GM19468 (cell line): ENCODE results near the gene TMEM81.

Experiments
- ATAC-seq: cut with Tn5 transposase; IDR thresholded peaks from one replicate; pipeline ENCODE4 v1.9.1; 2021; ENCODE audit warnings: mild to moderate bottlenecking, moderate library complexity, moderate number of reproducible peaks; ENCODE audit not compliant: unreplicated experiment; ENCODE audit errors: extremely low read depth

The TMEM81 gene

DNA sequence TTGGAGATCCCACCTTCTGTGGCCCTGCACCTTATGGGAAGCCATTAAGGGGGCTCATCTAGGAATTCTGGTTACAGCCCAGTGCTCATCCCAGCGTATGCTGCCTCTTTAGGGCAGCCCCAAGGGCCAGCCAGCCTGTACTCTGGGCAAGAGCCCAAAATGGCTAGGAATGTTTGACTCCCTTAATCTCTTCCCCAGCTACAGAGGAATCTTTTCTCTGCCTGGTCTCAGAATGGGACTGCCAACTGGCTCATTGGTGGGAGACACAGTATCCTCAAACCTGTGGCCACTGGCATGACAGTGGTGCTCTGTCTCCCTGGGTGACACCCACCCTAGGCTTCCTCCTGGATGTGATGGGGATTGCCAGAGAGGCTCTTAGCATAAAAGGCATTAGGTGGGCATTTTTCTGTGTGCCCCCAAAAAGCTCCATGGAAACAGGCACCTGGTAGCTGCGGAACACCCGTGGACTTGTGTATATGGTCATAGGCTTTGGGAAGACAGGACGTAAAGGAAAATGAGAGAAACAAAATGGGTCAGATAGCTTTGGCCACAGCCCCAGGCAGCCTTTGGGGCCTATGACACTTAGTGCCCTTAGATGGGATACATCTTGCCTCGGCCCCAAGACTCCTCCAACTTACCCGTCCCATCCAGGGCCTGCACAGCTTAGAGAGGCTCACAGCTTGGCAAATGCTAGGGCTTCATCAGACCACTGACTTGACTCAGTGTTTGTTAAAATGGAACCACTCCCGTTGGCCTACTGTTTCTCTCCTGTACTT, 6.9 kb downstream of the TMEM81 start:
- ATAC-seq = no peak

DNA sequence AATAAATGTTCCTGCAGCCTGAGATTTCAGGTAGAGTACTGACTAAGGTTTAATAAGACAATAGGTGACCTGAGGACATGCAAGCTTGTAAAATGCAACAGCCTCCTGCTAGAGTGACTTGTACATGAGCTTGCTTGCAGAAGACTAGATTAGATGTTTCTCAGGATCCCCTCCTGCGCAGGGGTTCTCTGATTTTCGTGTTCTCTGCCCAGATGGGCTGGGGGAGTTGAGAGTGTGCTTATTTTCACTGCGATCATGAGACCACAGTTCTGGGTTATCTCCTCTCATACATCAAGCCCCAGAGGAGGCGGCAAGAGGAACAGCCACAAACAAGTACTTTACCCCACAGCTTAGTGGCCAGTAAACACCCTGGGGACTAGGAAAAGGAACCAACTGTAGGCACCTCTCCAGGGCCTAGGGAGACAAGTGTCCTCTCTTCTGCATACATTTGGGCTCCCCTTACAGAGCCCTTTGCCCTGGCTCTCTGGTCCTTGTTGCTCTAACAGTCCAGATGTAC, 8.0 kb downstream of the TMEM81 start:
- no peak for ATAC-seq

DNA sequence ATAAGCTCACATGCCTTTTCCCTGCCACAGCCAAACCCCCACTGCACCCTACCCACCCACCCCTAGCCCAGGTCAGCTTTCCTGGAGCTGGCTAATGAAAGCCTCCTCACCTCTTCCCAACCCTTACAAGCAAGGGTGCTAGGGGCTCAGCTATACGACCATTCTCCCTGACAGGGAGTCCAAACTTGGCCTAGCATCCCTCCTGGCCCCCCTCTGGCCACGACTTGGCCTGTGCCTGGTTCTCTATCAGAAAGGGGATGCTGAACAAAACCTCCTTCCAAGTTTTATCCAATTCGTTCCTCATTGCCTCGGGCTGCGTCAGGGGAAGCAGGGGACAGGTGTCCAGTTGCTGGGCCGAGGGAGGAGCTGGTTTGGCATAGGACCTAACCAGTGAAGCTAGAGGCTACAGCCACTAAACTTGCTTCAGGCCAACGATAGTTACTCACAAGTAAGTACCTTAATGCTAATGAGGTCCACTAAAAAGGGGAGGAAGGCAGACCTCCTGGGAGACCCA, 8.6 kb downstream of the TMEM81 start:
- no peak for ATAC-seq

DNA sequence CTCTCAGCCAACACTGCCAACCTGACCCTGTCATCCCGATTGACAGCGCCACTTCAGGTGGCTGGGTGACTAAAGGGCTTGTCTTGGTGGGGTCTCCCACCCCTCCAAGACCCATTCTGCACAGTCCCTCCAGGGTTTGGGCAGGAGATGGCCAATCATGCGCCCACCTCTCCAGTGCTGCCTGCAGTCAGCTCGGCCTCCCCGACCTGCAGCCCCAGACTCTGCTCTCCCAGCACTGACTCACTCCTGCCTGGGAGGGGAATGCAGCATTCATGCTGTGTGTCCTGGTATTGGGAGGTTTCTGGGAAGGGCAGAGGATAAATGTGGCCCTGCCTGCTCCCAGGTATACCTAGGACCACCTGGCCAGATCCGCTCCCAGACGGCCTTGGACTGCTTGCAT, 9.7 kb downstream of the TMEM81 start:
- ATAC-seq = no peak

DNA sequence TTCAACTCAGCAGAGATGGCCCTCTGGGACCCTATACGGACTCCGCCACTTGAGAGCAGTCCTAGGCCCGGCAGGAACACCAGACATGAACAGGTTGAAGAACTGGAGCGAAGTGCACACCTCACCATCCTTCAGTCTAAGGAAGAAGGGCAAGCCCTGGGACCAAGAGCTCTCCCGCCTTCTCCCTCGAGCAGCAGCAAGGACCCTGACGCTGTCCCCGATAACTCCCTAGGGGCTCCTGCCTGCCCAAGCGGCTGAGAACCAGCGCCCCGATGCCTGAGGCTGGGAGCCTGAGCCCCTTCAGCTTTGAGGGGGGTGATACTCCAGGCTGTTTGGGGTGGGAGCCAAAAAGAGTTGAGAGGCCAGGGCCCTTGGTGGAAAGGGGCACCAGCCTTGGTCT, 10.2 kb downstream of the TMEM81 start:
- no peak for ATAC-seq

DNA sequence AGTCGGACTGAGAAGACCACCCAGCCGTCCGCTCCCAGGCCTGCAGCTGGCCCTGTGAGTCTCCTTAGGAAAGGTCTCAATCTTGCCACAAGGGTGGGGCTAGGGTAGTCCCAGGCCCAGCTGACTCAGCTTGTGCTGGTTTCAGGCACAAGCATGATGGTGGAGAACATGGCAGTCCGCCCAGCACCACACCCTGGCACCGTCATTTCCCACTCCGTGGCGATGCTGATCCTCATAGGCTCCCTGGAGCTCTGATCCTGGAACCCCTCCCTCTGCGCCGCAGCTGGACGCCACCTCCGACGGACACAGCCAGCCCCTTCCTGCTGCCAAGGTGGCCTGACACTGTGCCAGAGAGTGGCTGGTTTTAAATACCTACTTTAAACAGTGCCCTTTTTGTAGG, 10.7 kb downstream of the TMEM81 start:
- no peak for ATAC-seq

DNA sequence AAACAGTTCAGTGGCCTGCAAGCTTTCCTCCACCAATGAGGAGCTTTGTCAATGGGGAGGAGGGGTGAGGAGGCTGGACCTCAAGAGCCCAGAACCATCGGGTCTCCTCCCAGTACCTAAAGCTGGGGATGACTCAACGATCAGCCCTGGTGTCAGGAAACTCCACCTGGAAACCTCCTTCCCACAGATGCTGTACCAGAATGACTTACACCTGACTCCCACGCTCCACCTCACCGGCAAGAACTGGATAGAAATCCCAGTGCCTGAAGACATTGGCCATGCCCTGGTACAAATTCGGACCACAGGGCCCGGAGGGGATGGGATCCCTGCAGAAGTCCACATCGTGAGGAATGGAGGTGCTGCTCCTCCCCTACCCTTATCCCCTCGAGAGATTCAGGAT, 11.4 kb downstream of the TMEM81 start:
- ATAC-seq = no peak

DNA sequence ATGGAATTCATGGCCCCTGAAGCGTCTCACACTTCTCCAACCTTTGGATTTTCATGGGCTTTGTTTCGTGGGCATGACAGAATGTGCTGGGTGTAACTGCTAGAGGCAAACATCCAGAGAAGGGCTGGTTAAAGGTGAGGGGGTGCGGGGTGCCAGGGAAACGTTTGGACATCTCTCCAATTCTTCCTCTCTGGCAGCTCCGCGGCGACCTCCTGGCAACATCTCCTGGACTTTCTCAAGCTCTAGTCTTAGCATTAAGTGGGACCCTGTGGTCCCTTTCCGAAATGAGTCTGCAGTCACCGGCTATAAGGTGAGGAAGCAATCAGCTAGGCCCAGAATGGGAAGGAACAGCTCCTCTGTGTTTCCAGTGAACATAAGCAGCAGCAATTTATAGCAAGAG, 12.0 kb downstream of the TMEM81 start:
- ATAC-seq = no peak

DNA sequence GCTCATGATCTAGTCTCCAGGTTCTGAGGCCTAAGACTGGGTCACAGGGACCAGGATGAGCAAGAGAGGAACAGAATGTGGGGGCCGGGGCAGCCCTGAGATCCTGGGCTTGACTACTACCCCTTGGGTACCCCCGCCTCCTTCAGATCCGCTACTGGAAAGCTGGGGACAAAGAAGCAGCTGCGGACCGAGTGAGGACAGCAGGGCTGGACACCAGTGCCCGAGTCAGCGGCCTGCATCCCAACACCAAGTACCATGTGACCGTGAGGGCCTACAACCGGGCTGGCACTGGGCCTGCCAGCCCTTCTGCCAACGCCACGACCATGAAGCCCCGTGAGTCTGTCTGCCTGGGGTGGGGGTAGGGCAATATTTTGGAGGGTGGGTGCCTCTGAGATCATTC, 12.5 kb downstream of the TMEM81 start:
- no peak for ATAC-seq

DNA sequence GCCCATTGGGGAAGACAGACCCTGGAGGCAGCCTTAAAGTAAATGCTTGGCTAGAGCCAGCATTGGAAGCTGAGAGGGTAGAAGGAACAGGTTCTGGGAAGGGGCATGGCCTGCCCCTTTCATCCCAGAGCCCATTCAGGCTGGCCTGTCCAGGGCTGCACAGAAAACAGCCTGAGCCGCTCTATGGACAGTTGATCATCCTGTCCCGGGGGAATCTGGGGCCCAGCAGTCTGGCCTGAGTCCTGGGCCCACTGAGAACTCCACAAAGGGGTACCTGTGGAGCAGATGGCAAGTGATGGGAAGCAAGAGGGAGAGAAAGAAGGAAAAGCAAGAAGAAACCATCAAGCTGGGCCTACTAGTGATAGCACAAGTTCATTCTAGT, 13.2 kb downstream of the TMEM81 start:
- no peak for ATAC-seq

DNA sequence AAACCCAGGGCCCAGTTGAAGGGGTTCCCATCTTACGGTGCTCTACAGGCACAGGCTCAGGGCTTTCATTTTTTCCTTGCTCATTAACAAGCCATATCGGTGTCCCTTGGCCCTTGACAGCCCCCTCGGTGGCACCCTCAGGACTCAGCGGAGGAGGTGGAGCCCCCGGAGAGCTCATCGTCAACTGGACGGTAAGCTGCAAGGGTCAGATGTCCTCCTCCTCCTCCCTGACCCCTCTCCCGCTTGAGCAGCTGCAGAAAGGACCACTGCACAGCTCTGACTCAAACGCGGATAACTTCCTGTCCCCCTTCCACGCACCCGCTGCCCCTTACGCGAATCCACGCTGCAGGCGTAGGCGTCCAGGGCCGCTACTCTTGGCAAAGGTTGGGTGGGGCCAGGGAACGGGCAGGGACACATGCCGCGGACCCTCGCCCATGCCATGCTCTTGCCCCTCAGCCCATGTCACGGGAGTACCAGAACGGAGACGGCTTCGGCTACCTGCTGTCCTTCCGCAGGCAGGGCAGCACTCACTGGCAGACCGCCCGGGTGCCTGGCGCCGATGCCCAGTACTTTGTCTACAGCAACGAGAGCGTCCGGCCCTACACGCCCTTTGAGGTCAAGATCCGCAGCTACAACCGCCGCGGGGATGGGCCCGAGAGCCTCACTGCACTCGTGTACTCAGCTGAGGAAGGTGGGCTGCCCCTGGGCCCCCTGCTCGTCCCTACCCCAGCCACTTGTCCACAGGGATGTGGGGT, 14.7 kb downstream of the TMEM81 start:
- no peak for ATAC-seq

DNA sequence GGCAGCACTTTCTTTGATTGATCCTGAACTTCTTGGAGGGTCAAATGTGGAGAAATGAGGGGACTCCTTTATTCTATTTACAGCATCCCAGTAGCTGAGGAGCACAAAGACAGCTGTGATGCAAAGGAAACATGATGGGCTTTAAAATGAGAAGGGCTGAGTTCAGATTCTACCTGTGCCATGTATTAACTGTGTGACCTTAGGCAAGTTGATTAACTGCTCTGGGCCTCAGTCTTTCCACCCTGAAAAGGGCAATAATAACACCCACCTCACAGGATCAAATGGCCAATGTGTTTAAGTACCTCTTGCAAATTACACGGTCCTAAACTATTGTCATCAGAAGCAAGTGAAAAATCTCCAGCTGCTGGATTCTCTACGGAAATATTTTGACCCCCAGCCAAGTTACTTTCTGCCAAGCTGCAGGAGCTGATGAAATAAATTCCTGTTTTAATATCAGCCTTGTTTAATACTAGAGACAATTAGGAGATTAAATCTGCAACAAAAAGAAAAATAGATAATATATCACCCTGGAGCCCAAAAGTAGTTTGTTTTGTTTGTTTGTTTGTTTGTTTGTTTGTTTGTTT, 15.7 kb downstream of the TMEM81 start:
- ATAC-seq = no peak

DNA sequence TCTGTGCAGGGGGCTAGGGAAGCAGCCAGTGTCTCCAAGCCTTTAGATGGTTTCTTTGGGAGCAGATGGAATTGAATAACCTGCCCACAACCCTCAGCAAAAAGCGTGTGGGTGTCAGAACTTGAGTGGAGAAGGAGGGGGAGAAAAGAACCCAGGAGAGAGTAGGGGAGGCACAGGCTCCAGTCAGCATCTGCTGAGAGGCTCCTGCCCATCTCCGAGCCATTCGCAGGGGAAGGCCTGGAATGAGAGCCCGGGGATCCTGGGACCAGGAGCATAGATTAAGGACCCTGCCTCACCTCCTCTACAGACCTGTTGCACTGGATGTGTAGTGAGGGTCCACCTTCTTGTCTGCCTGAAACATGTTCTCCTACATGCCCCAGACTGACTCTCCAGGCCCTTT, 16.3 kb downstream of the TMEM81 start:
- ATAC-seq = no peak

DNA sequence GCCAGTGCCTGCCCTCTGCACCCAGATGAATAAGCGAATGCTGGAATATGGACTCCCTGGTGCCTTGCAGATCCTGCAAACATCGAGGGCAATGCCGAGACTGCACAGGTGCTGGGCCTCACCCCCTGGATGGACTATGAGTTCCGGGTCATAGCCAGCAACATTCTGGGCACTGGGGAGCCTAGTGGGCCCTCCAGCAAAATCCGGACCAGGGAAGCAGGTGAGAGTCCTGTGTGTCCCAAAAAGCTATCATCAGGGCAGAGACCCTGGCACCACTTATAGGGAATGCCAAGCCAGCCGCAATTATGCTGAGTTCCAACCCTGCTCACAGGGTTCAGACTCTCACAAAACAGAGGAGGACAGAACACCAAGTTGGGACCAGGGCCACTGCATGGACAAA, 17.2 kb downstream of the TMEM81 start:
- ATAC-seq = no peak

DNA sequence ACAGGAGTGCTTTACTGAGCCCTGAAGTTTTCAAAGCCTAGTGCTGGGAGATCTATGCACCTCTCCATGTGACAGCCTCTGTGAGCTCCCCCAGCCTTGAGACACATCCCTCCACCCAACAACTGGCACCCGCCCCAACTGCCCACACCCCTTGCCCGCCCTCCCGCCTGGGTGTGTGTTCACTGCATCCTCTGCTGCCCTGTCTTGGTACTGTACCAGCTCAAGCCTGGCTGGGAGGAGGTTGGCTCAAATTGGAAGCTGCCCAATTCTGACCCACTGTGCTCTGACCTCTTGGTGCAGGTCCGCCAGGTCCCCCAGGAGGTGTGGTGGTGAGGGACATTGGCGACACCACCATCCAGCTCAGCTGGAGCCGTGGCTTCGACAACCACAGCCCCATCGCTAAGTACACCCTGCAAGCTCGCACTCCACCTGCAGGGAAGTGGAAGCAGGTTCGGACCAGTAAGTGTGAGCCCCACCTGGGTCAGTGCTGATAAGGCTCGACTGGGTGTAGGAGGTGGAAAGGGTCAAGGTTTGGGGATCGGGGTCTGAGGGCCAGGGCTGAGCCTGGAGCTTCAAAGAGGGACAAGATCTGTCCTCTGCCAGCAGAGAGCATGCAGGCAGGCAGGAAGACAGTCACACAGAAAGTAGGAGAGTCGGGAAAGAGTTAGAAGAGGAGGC, 18.0 kb downstream of the TMEM81 start:
- no peak for ATAC-seq

DNA sequence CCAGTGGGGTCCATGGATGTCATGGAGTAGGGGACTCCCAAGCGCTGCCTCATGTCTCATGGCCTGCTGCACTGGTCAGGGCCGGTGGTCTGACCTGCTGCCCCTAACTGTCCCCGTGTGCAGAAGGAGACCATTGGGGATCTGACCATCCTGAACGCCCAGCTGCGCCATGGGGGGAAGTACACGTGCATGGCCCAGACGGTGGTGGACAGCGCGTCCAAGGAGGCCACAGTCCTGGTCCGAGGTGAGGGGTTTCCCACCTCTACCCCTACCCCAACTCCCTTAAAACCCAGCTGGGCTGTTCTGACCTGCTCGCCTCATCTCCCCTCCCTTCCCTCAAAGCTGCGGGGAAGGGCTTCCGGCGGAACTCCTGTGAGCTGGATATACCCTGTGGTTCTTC, 18.6 kb downstream of the TMEM81 start:
- ATAC-seq = no peak

DNA sequence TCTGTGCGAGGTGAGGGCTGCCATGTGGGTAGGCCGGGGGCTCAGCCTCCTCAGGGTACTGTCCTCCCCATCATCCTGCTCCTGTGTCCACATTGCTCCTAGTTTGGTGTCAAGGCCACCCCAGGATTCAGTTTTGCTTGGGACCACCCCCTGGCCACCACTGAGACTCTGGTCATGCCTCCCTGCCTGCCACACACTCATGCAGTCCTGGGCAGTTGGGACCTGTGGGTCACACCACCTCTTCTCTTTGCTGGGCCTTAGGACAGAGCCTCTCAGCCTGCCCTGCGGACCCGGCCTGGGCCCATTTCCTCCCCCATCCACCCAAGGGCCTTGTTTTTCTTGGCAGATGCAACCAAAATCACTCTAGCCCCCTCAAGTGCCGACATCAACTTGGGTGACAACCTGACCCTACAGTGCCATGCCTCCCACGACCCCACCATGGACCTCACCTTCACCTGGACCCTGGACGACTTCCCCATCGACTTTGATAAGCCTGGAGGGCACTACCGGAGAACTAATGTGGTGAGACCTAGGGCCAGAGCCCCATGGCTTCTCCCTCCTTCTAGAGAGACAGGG, 19.4 kb downstream of the TMEM81 start:
- ATAC-seq = no peak

DNA sequence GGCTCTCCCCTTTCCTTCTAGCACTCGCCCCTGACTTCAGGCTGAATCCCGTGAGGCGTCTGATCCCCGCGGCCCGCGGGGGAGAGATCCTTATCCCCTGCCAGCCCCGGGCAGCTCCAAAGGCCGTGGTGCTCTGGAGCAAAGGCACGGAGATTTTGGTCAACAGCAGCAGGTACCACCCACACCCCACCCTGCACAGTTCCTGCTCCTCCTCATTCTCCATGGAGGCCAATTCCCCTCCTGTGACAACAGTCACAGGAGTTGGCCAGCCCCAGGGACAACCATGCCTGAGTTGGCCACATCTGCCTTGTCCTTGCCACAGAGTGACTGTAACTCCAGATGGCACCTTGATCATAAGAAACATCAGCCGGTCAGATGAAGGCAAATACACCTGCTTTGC, 20.0 kb downstream of the TMEM81 start:
- ATAC-seq = no peak

DNA sequence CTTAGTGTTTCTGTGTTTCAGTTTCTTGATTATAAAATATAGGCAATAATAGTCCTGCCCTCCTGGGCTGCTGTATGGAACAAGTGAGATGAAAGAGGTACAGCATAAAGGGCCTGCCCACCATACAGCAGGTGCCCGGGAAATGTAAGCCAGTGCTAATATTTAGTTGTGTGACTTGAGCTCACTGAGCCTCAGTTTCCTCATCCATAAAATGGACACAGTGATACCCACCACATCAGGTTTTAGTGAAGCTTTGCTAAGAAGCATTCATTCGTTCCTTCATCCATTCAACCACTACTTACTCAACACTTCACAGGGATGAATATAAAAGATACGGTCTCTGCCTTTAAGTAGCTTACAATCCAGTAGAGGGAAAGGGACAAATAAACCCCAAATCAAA, 21.4 kb downstream of the TMEM81 start:
- no peak for ATAC-seq

DNA sequence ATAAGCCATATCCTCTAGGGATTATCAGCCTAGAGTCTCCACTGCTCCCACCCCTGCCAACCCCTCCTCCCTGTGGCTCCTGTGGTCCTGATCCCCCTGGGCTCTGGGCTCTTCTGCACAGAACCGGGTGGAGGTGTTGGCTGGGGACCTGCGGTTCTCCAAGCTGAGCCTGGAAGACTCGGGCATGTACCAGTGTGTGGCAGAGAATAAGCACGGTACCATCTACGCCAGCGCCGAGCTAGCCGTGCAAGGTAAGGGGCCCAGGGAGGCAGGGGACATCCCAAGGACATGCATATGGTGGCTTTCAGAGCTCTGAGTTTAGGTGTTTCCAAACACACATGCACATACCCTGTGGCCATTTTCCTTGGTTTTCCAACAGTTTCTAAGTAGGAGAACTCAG, 21.9 kb downstream of the TMEM81 start:
- ATAC-seq = no peak
